Trophoblast cell (in vitro differentiated cells and primary cell): ENCODE measurements around the gene BLVRA.
"Not testable (repeated sequence)": the region's sequence is repeated elsewhere in the genome, so short reads cannot be mapped to it uniquely, and the experiment has no call there.

Experiments used
- DNase-seq, 2 donors: peaks; one replicate each; pipeline ENCODE4 v3.0.0-alpha.2; 2016
- H2AFZ ChIP-seq: 2 replicates; pipeline ENCODE4 v1.6.1; 2013; ENCODE audit warnings: low read length, moderate library complexity, mild to moderate bottlenecking; ENCODE audit not compliant: insufficient read depth, poor library complexity
- H2AK5ac ChIP-seq: 2 replicates; pipeline ENCODE4 v1.6.1; 2013; ENCODE audit warnings: mild to moderate bottlenecking, low read length
- H2BK120ac ChIP-seq: 2 replicates; pipeline ENCODE4 v1.6.1; 2013; ENCODE audit warnings: low read length, mild to moderate bottlenecking, moderate library complexity; ENCODE audit not compliant: insufficient read depth, poor library complexity
- H2BK12ac ChIP-seq: 2 replicates; pipeline ENCODE4 v1.6.1; 2013; ENCODE audit warnings: mild to moderate bottlenecking, low read length, moderate library complexity
- H2BK5ac ChIP-seq: 2 replicates; pipeline ENCODE4 v1.6.1; 2013; ENCODE audit warnings: low read length, low read depth, moderate library complexity, mild to moderate bottlenecking; ENCODE audit not compliant: poor library complexity
- H3K14ac ChIP-seq: 2 replicates; pipeline ENCODE4 v1.6.1; 2013; ENCODE audit warnings: mild to moderate bottlenecking, low read length
- H3K18ac ChIP-seq: 2 replicates; pipeline ENCODE4 v1.6.1; 2013; ENCODE audit warnings: mild to moderate bottlenecking, low read length
- H3K23ac ChIP-seq: 2 replicates; pipeline ENCODE4 v1.6.1; 2013; ENCODE audit warnings: low read length
- H3K27ac ChIP-seq: 2 replicates; pipeline ENCODE4 v1.5.1; 2013; ENCODE audit warnings: low read depth, mild to moderate bottlenecking, inconsistent platforms, low read length, moderate library complexity
- H3K27me3 ChIP-seq: 2 replicates; pipeline ENCODE4 v1.6.1; 2013; ENCODE audit warnings: inconsistent platforms, mild to moderate bottlenecking, low read length, moderate library complexity; ENCODE audit not compliant: insufficient read depth
- H3K36me3 ChIP-seq, 2 experiments: 1 replicate in 1 of 2; 2 replicates in 1 of 2; pipeline ENCODE4 v1.6.1; 2013; ENCODE audit warnings: low read length in 2 of 2, mild to moderate bottlenecking in 2 of 2, moderate library complexity in 1 of 2; ENCODE audit not compliant: insufficient read depth in 2 of 2, control insufficient read depth in 1 of 2
- H3K4ac ChIP-seq: 2 replicates; pipeline ENCODE4 v1.6.1; 2013; ENCODE audit warnings: low read depth, mild to moderate bottlenecking, low read length, moderate library complexity
- H3K4me1 ChIP-seq, 2 experiments: 1 replicate in 1 of 2; 2 replicates in 1 of 2; pipeline ENCODE4 v1.6.1; 2013; ENCODE audit warnings: low read length in 2 of 2, mild to moderate bottlenecking in 2 of 2, moderate library complexity in 1 of 2; ENCODE audit not compliant: insufficient read depth in 2 of 2, control insufficient read depth in 1 of 2
- H3K4me2 ChIP-seq: 2 replicates; pipeline ENCODE4 v1.6.1; 2013; ENCODE audit warnings: inconsistent platforms, mild to moderate bottlenecking, low read length, moderate library complexity
- H3K4me3 ChIP-seq: 2 replicates; pipeline ENCODE4 v1.5.1; 2013; ENCODE audit warnings: mild to moderate bottlenecking, low read depth, low read length, inconsistent platforms
- H3K79me1 ChIP-seq: one replicate; pipeline ENCODE4 v1.6.1; 2013; ENCODE audit warnings: low read length
- H3K79me2 ChIP-seq: 2 replicates; pipeline ENCODE4 v1.6.1; 2013; ENCODE audit warnings: low read length, mild to moderate bottlenecking; ENCODE audit not compliant: control insufficient read depth, insufficient read depth, poor library complexity
- H3K9ac ChIP-seq: 2 replicates; pipeline ENCODE4 v1.6.1; 2013; ENCODE audit warnings: mild to moderate bottlenecking, low read length
- H3K9me3 ChIP-seq: 2 replicates; pipeline ENCODE4 v1.6.1; 2013; ENCODE audit warnings: low read depth, mild to moderate bottlenecking, control low read depth, inconsistent platforms, low read length; ENCODE audit not compliant: insufficient read depth
- H4K12ac ChIP-seq: 2 replicates; pipeline ENCODE4 v1.6.1; 2013; ENCODE audit warnings: low read depth, mild to moderate bottlenecking, low read length, moderate library complexity
- H4K8ac ChIP-seq: 2 replicates; pipeline ENCODE4 v1.6.1; 2013; ENCODE audit warnings: low read depth, mild to moderate bottlenecking, low read length, moderate library complexity
- H4K91ac ChIP-seq: one replicate; pipeline ENCODE4 v1.6.1; 2013; ENCODE audit warnings: low read depth, mild to moderate bottlenecking, low read length, moderate library complexity
- WGBS: extraction: QIAGEN DNeasy Blood & Tissue Kit; methylation state at CpG from one replicate; pipeline ENCODE4 v1.1.7; 2013; ENCODE audit warnings: missing lambda C conversion rate; ENCODE audit not compliant: insufficient read length, insufficient coverage; ENCODE audit errors: extremely low coverage; 5-methylcytosine and 5-hydroxymethylcytosine counted together

BLVRA gene

DNA sequence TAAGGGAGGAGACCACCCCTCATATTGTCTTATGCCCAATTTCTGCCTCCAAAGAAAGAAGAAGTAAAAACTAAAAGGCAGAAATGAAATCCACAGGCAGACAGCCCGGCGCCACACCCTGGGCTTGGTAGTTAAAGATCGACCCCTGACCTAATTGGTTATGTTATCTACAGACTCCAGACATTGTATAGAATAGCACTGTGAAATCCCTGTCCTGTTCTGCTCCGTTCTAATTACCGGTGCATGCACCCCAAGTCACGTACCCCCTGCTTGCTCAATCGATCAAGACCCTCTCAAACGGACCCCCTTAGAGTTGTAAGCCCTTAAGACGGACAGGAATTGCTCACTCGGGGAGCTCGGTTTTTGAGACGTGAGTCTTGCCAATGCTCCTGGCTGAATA lies 66.0 kb downstream of the BLVRA start:
- H3K14ac ChIP-seq, H3K4me1 ChIP-seq, H2BK12ac ChIP-seq, H3K9ac ChIP-seq, H3K4ac ChIP-seq, H3K18ac ChIP-seq, H3K36me3 ChIP-seq, H3K9me3 ChIP-seq, H3K23ac ChIP-seq, H2BK120ac ChIP-seq, H2AK5ac ChIP-seq, H3K27me3 ChIP-seq, DNase-seq, H4K8ac ChIP-seq, H3K4me3 ChIP-seq, H2AFZ ChIP-seq, H3K27ac ChIP-seq, H3K79me2 ChIP-seq, H3K4me2 ChIP-seq, H3K79me1 ChIP-seq, H4K12ac ChIP-seq, H2BK5ac ChIP-seq: not testable (repeated sequence)
- no CpG with 5 or more reads among the region's 12 CpGs for WGBS
- peak overlapping the region; percentile 11 for H4K91ac ChIP-seq

DNA sequence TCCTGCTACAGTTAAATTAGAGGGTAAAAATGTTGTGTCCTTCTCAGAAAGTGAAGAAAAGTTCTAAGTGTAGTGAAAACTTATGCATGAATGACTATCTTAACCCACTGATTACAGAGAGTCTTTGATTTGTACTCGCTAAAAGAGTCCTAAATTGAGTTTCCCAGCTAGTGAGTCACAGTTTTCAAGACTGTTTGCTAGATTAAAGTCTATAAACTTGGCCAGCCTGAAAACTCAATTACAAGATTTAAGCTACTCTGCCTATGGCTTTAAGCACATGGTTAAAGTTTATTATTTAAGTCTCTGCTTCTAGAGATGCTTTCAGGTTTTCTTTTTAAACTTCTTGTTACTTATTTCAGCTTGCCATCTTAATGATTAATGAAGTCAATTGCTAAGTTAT lies 66.5 kb downstream of the BLVRA start:
- H4K91ac ChIP-seq = no peak overlapping the region
- no peak overlapping the region for H3K4me2 ChIP-seq
- H3K27ac ChIP-seq = no peak overlapping the region
- H3K36me3 ChIP-seq = peaks cover 0 to 1% of the 10 kb centered on the region in 2 experiments
- no peak overlapping the region for H4K12ac ChIP-seq
- no CpG with 5 or more reads among the region's 1 CpG for WGBS
- H3K9me3 ChIP-seq = peaks cover 1% of the 10 kb centered on the region
- no peaks in the 10 kb centered on the region for H3K4me1 ChIP-seq
- no peaks in the 10 kb centered on the region for H3K79me1 ChIP-seq
- H3K27me3 ChIP-seq = no peaks in the 10 kb centered on the region
- no peak overlapping the region for H3K23ac ChIP-seq
- H2AFZ ChIP-seq = no peak overlapping the region
- H4K8ac ChIP-seq = no peak overlapping the region
- no peak overlapping the region for H2AK5ac ChIP-seq
- H3K4me3 ChIP-seq = no peak overlapping the region
- no peak overlapping the region for H3K9ac ChIP-seq
- no peak overlapping the region for H2BK12ac ChIP-seq
- DNase-seq = no peak
- H3K79me2 ChIP-seq = no peaks in the 10 kb centered on the region
- H2BK5ac ChIP-seq = no peak overlapping the region
- H2BK120ac ChIP-seq = no peak overlapping the region
- no peak overlapping the region for H3K4ac ChIP-seq
- H3K14ac ChIP-seq = no peak overlapping the region
- no peak overlapping the region for H3K18ac ChIP-seq

GRCh38 chr7:43825391-43825808 lies 66.9 kb downstream of the BLVRA start:
- no peak overlapping the region for H3K4ac ChIP-seq
- H3K27ac ChIP-seq = no peak overlapping the region
- no peak overlapping the region for H3K18ac ChIP-seq
- H3K36me3 ChIP-seq = peaks cover 0 to 1% of the 10 kb centered on the region in 2 experiments
- H3K4me3 ChIP-seq = no peak overlapping the region
- H3K4me2 ChIP-seq = no peak overlapping the region
- H2AK5ac ChIP-seq = no peak overlapping the region
- DNase-seq = no peak
- no peaks in the 10 kb centered on the region for H3K79me1 ChIP-seq
- no CpG with 5 or more reads among the region's 5 CpGs for WGBS
- no peak overlapping the region for H4K91ac ChIP-seq
- no peaks in the 10 kb centered on the region for H3K4me1 ChIP-seq
- no peaks in the 10 kb centered on the region for H3K27me3 ChIP-seq
- no peak overlapping the region for H4K12ac ChIP-seq
- H3K14ac ChIP-seq = no peak overlapping the region
- no peaks in the 10 kb centered on the region for H3K79me2 ChIP-seq
- no peak overlapping the region for H3K23ac ChIP-seq
- no peak overlapping the region for H2AFZ ChIP-seq
- H2BK5ac ChIP-seq = no peak overlapping the region
- H2BK120ac ChIP-seq = no peak overlapping the region
- H3K9me3 ChIP-seq = peaks cover 1% of the 10 kb centered on the region
- no peak overlapping the region for H4K8ac ChIP-seq
- H3K9ac ChIP-seq = no peak overlapping the region
- no peak overlapping the region for H2BK12ac ChIP-seq

GRCh38 chr7:43830917-43831316 lies 72.4 kb downstream of the BLVRA start:
- H3K4ac ChIP-seq, H3K4me3 ChIP-seq, H2AFZ ChIP-seq, H3K27ac ChIP-seq, H3K4me1 ChIP-seq, H3K27me3 ChIP-seq, H3K23ac ChIP-seq, H3K9ac ChIP-seq, H4K91ac ChIP-seq, H3K79me2 ChIP-seq, DNase-seq, H2BK5ac ChIP-seq, H3K9me3 ChIP-seq, H3K79me1 ChIP-seq, H3K18ac ChIP-seq, H2AK5ac ChIP-seq, H4K8ac ChIP-seq, H3K14ac ChIP-seq, H2BK120ac ChIP-seq, H2BK12ac ChIP-seq, H4K12ac ChIP-seq, H3K36me3 ChIP-seq, H3K4me2 ChIP-seq: not testable (repeated sequence)
